ENCODE measurements around the gene PDK3.

Gene PDK3

DNA sequence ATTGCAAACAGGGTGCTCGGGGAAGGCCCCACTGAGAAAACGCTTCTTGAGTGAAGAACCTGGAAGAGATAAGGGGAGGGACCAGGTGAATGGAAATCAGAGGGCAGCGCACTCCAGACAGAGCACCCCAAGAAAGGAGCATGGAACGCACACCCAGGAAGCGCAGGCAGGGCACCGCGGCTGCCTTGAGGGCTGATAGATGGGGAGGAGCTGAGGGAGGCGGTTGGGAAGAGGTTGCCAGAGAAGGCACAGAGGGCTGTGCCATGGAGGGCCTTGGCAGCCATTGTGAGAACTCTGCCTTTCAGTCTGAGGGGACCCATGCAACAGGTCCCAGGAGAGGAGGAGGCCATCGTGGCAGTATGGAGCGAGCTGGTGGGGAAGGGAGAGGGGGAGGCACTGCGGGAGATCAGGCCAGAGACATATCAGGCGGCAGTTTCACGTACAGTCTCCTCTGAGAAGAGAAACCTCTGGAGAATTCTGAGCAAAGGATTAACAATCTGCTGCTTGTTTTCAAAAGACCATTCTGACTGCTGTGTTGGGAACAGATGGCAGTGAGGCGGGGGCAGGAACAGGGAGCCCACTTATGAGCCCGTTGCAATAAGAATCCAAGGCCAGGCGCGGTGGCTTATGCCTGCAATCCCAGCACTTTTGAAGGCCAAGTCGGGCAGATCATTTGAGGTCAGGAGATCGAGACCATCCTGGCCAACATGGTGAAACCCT, 98.4 kb downstream of the PDK3 start:
- DNase-seq (ENCODE audit: low spot score) = no peak
- Histone ChIP-seq H3K27ac (no peak overlapping the region), H3K4me3 (no peak overlapping the region)
- TF ChIP-seq, protein P1, sequence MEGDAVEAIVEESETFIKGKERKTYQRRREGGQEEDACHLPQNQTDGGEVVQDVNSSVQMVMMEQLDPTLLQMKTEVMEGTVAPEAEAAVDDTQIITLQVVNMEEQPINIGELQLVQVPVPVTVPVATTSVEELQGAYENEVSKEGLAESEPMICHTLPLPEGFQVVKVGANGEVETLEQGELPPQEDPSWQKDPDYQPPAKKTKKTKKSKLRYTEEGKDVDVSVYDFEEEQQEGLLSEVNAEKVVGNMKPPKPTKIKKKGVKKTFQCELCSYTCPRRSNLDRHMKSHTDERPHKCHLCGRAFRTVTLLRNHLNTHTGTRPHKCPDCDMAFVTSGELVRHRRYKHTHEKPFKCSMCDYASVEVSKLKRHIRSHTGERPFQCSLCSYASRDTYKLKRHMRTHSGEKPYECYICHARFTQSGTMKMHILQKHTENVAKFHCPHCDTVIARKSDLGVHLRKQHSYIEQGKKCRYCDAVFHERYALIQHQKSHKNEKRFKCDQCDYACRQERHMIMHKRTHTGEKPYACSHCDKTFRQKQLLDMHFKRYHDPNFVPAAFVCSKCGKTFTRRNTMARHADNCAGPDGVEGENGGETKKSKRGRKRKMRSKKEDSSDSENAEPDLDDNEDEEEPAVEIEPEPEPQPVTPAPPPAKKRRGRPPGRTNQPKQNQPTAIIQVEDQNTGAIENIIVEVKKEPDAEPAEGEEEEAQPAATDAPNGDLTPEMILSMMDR (IDR thresholded peaks at IDR 0.05) = no peak

DNA sequence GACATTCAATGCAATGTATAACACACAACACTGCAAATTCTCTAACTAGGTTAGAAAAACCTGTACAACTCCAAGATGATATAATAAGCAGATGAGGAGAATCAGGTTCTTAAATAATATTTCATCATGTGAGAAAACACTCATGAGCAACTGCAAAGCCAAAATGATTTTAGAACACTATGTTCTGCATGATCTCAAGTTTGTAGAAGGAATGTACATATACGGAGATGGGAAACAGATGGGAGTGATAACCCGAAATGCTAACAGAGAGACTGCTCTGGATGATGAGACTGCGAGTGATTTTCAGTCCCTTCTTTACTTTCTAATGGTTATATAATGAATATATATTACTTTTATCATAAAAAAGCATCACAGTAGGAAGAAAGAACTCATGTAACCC, 101.2 kb downstream of the PDK3 start:
- no peak for DNase-seq (ENCODE audit: low spot score)
- Histone ChIP-seq H3K27ac (no peak overlapping the region), H3K4me3 (no peak overlapping the region)
- TF ChIP-seq, protein P1 (IDR thresholded peaks at IDR 0.05) = no peak

DNA sequence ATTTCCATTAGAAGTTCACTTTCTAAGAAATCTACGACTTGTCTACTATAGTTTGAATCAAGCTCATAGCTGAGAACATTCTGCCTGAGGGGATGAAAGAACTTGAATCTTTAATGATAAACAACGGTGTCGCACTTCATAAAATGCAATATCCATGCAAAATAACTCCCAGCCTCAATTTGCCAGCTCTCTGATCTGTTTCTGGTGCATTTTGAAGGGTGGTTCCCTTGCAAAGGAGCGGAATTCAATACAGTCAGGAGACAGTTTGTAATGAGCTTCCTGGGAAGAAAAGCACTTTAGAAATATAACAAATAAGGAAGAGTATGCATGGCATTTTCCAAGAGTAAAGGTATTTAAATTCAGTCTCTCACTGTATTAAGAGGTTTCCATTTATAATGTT, 102.1 kb downstream of the PDK3 start:
- TF ChIP-seq, protein P1 (IDR thresholded peaks at IDR 0.05) = no peak
- no peak for DNase-seq (ENCODE audit: low spot score)
- H3K4me3 ChIP-seq = no peak overlapping the region
- no peak overlapping the region for H3K27ac ChIP-seq

DNA sequence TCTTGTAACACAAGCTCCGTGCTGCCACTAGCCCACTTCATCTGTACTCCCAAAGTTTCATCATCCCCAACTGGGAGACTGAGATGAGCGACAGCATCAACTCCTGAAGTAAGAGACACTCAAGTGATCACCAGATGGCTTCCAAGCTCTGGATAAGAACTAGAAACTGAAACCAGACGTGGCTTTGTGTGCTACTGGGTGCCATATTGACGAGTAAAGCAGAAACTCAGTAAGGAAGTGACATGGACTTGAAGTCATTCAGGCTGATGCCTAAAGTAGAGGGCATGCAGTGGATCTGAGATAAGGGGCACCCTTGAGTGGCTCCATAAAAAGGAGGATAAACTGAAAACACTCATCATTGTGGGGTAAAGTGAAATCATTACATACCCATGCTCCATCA, 109.7 kb downstream of the PDK3 start:
- no peak overlapping the region for H3K27ac ChIP-seq
- TF ChIP-seq, protein P1 (IDR thresholded peaks at IDR 0.05) = no peak
- no peak for DNase-seq (ENCODE audit: low spot score)
- H3K4me3 ChIP-seq = no peak overlapping the region

DNA sequence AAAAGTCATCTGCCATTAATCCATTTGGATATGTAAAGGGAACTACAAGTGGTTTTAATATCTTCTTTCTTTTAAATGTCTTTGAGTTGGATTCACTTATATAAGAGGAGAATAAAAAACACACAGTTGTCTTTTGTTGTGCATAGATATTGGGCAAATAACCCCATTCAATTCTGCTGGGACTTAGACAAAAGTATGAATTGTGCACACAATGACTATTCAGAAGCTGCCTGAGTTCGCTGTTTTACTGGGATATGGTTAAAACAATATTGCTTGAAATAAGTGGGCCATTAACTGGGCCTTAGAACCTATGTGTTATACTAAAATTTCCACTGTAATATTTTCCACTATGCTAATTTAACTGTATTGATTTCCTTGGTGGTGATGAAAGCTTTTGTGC, 110.4 kb downstream of the PDK3 start:
- no peak for DNase-seq (ENCODE audit: low spot score)

DNA sequence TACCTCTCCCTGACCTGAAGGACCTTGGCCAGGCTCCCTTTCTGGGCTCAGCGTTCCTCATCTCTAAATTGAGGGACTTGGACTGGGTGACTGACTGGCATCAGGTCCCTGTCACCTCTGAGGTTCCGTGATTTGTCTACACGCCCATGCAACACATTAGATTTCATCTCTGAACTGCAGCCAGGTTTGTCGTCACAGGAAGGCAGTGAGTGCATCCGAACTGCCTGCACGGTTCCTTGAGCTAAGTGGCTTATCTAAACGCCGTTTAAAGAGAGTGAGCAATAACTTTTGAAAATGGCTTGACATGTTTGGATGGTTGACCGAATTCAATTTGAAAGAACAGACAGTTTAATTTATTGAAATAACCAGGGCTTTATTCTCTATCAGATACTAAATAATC, 112.0 kb downstream of the PDK3 start:
- H3K27ac ChIP-seq = no peak overlapping the region
- no peak for DNase-seq (ENCODE audit: low spot score)
- no peak overlapping the region for H3K4me3 ChIP-seq
- TF ChIP-seq, protein P1 (IDR thresholded peaks at IDR 0.05) = no peak

More for the DNA sequence above, 110.4 kb downstream of the PDK3 start:
- no peak overlapping the region for H3K27ac ChIP-seq
- no peak overlapping the region for H3K4me3 ChIP-seq
- TF ChIP-seq, protein P1 (IDR thresholded peaks at IDR 0.05) = no peak

Data from coronary artery (tissue), 2 donors.